Measurements from ENCODE around the gene ETFA. TPM values are rescaled to one million over a fixed set of nuclear protein-coding genes. Genes with fewer than 3 reads are reported as not detected.

ETFA gene
- total RNA-seq, 2 donors from 2014 or later, result 265 to 268 TPM

- DNase-seq, result no peak
- intact Hi-C loops (cut with DNase I), result loop anchor here in 1 of 2 donors (5.0 kb wide), 2 partner anchors 96 to 631 kb away; no protein-coding TSS in a partner anchor
These were observed 74.9 kb downstream of the ETFA start for GRCh38 chr15:76236350-76236749.

GRCh38 chr15:76235186-76235826, 76.0 kb downstream of the ETFA start:
- ATAC-seq (peak; percentile 70 to 78), DNase-seq (no peak)
- intact Hi-C loops (cut with DNase I), result loop anchor here in 1 of 2 donors (5.0 kb wide), 2 partner anchors 97 to 632 kb away; no protein-coding TSS in a partner anchor

More at GRCh38 chr15:76236350-76236749, 74.9 kb downstream of the ETFA start:
- no peak for ATAC-seq

- no peak for ATAC-seq
- intact Hi-C loops (cut with DNase I), result no loop called here
- no peak for DNase-seq
These were observed 76.9 kb downstream of the ETFA start for GRCh38 chr15:76234337-76234889.

- ATAC-seq, result no peak
- intact Hi-C loops (cut with DNase I), result no loop called here
These were observed 77.3 kb downstream of the ETFA start for GRCh38 chr15:76233921-76234320.

GRCh38 chr15:76229266-76229665, 82.0 kb downstream of the ETFA start:
- ATAC-seq (peak; percentile 63 to 84), DNase-seq (no peak)
- intact Hi-C loops (cut with DNase I), result no loop called here

More at GRCh38 chr15:76233921-76234320, 77.3 kb downstream of the ETFA start:
- DNase-seq, result no peak

GRCh38 chr15:76223521-76223920, 87.7 kb downstream of the ETFA start:
- intact Hi-C loops (cut with DNase I), result no loop called here
- ATAC-seq (no peak), DNase-seq (no peak)

- no peak for ATAC-seq
- intact Hi-C loops (cut with DNase I), result no loop called here
- no peak for DNase-seq
These were observed 89.1 kb downstream of the ETFA start for GRCh38 chr15:76222159-76222558.

GRCh38 chr15:76221085-76221767, 90.0 kb downstream of the ETFA start:
- ATAC-seq (no peak), DNase-seq (no peak)
- intact Hi-C loops (cut with DNase I), result no loop called here

GRCh38 chr15:76217882-76218217, 93.4 kb downstream of the ETFA start:
- ATAC-seq, result no peak
- intact Hi-C loops (cut with DNase I), result no loop called here
- no peak for DNase-seq

GRCh38 chr15:76217029-76217881, 94.0 kb downstream of the ETFA start:
- DNase-seq (no peak), ATAC-seq (peak in 1 of 2 donors; percentile 57)
- intact Hi-C loops (cut with DNase I), result no loop called here

- no peak for DNase-seq
- no peak for ATAC-seq
- intact Hi-C loops (cut with DNase I), result no loop called here
These were observed 95.6 kb downstream of the ETFA start for GRCh38 chr15:76215634-76216033.

GRCh38 chr15:76209942-76210341, 101.3 kb downstream of the ETFA start:
- no peak for DNase-seq
- ATAC-seq, result peak; percentile 27 to 68
- intact Hi-C loops (cut with DNase I), result no loop called here

GRCh38 chr15:76209523-76209922, 101.7 kb downstream of the ETFA start:
- no peak for ATAC-seq
- no peak for DNase-seq
- intact Hi-C loops (cut with DNase I), result no loop called here

- peak; percentile 10 for DNase-seq
- ATAC-seq, result no peak
- intact Hi-C loops (cut with DNase I), result no loop called here
These were observed 102.4 kb downstream of the ETFA start for GRCh38 chr15:76208786-76209424.

GRCh38 chr15:76208084-76208785, 103.0 kb downstream of the ETFA start:
- intact Hi-C loops (cut with DNase I), result no loop called here
- no peak for ATAC-seq
- DNase-seq, result peak; percentile 2

GRCh38 chr15:76206325-76206976, 104.8 kb downstream of the ETFA start:
- ATAC-seq, result peak; percentile 77 to 88
- DNase-seq, result peak; percentile 87
- intact Hi-C loops (cut with DNase I), result no loop called here

- ATAC-seq (no peak), DNase-seq (peak; percentile 12)
- intact Hi-C loops (cut with DNase I), result no loop called here
These were observed 106.3 kb downstream of the ETFA start for GRCh38 chr15:76204916-76205460.

All from left cardiac atrium (tissue), 4 donors.